HFFc6 (cell line): Measurements from ENCODE around the gene VAC14. TPM values are rescaled to one million over a fixed set of nuclear protein-coding genes. Genes with fewer than 3 reads are reported as not detected.

Source experiments
- DNase-seq: peaks from one replicate; pipeline ENCODE4 v3.0.0-alpha.2; 2018
- H3K27ac Mint-ChIP-seq: 2 replicates; pipeline ENCODE4 v1.8.0; 2020; ENCODE audit warnings: mild to moderate bottlenecking, mixed read lengths
- H3K27me3 Mint-ChIP-seq: 2 replicates; pipeline ENCODE4 v1.8.0; 2021; ENCODE audit warnings: mild to moderate bottlenecking, moderate library complexity, mixed read lengths; ENCODE audit not compliant: insufficient read depth
- H3K36me3 Mint-ChIP-seq: 2 replicates; pipeline ENCODE4 v1.8.0; 2021; ENCODE audit warnings: low read depth, mixed read lengths
- H3K4me1 Mint-ChIP-seq: 2 replicates; pipeline ENCODE4 v1.8.0; 2020; ENCODE audit warnings: low read depth, mixed read lengths
- H3K4me3 Mint-ChIP-seq: 2 replicates; pipeline ENCODE4 v1.8.0; 2020; ENCODE audit warnings: mild to moderate bottlenecking, moderate library complexity, mixed read lengths
- H3K9me3 Mint-ChIP-seq: 2 replicates; pipeline ENCODE4 v1.8.0; 2020; ENCODE audit warnings: mild to moderate bottlenecking, mixed read lengths
- total RNA-seq, 6 experiments: library from RNA; stranded (reverse); fragmentation: NEBNext Ultra II Directional; extraction: Animal tissue kit (Norgen Biotek cat#: 25700); gene quantifications; 2 replicates in 1 of 6; 3 replicates in 5 of 6; pipeline ENCODE4 v1.2.3, GENCODE V29; 2021
- TF ChIP-seq, protein P1 (sequence below): fragments of 200-600 bp; sonication (generic); IDR thresholded peaks from 2 replicates; pipeline ENCODE4 v1.5.0; 2021; ENCODE audit warnings: antibody characterized with exemption, mild to moderate bottlenecking

Gene VAC14
- total RNA-seq, 6 experiments from 2014 or later = 34.5 to 45.5 (median 37.6) TPM

GRCh38 chr16:70660672-70661350 lies 140.1 kb downstream of the VAC14 start:
- Mint-ChIP-seq H3K4me1 (no peaks in the 10 kb centered on the region; the same call in 1 of the 2 replicates), H3K36me3 (peaks cover 2% of the 10 kb centered on the region; the same call in 1 of the 2 replicates), H3K27me3 (peaks cover 23% of the 10 kb centered on the region), H3K27ac (no peak overlapping the region), H3K4me3 (no peak overlapping the region), H3K9me3 (no peaks in the 10 kb centered on the region)
- TF ChIP-seq, protein P1, sequence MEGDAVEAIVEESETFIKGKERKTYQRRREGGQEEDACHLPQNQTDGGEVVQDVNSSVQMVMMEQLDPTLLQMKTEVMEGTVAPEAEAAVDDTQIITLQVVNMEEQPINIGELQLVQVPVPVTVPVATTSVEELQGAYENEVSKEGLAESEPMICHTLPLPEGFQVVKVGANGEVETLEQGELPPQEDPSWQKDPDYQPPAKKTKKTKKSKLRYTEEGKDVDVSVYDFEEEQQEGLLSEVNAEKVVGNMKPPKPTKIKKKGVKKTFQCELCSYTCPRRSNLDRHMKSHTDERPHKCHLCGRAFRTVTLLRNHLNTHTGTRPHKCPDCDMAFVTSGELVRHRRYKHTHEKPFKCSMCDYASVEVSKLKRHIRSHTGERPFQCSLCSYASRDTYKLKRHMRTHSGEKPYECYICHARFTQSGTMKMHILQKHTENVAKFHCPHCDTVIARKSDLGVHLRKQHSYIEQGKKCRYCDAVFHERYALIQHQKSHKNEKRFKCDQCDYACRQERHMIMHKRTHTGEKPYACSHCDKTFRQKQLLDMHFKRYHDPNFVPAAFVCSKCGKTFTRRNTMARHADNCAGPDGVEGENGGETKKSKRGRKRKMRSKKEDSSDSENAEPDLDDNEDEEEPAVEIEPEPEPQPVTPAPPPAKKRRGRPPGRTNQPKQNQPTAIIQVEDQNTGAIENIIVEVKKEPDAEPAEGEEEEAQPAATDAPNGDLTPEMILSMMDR = no peak
- DNase-seq = no peak

- no peak overlapping the region for H3K4me3 Mint-ChIP-seq
- H3K4me1 Mint-ChIP-seq = no peaks in the 10 kb centered on the region; the same call in 1 of the 2 replicates
- peaks cover 21% of the 10 kb centered on the region for H3K27me3 Mint-ChIP-seq
- no peaks in the 10 kb centered on the region for H3K36me3 Mint-ChIP-seq
- H3K9me3 Mint-ChIP-seq = no peaks in the 10 kb centered on the region
- TF ChIP-seq, protein P1 = no peak
- no peak for DNase-seq
- no peak overlapping the region for H3K27ac Mint-ChIP-seq
Measured at GRCh38 chr16:70659953-70660671, 140.8 kb downstream of the VAC14 start.

DNA sequence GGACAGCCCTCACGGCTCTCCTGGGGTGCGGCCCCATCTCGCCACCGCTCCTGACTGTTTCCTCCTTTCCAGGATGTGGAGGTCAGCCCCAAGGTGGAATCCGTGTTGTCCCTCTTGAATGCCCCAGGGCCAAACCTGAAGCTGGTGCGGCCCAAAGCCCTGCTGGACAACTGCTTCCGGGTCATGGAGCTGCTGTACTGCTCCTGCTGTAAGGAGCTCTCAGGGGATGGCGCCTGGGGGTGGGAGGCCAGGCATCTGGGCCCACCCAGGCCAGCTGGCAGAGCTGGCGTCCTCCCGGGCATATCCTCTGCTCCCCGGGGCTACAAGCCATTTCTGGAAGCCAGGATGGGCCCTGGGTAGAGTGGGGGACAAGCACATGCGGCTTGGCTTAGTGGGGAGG lies 141.4 kb downstream of the VAC14 start:
- Mint-ChIP-seq H3K9me3 (no peaks in the 10 kb centered on the region), H3K4me1 (peaks cover 4% of the 10 kb centered on the region)
- DNase-seq = no peak

GRCh38 chr16:70658921-70659320 lies 142.0 kb downstream of the VAC14 start:
- Mint-ChIP-seq H3K36me3 (no peaks in the 10 kb centered on the region), H3K4me1 (peaks cover 10% of the 10 kb centered on the region), H3K27me3 (peaks cover 21% of the 10 kb centered on the region), H3K9me3 (no peaks in the 10 kb centered on the region), H3K4me3 (no peak overlapping the region), H3K27ac (no peak overlapping the region)
- TF ChIP-seq, protein P1 = no peak
- DNase-seq = no peak

More for the DNA sequence above, 141.4 kb downstream of the VAC14 start:
- TF ChIP-seq, protein P1 = no peak
- no peaks in the 10 kb centered on the region for H3K36me3 Mint-ChIP-seq
- no peak overlapping the region for H3K27ac Mint-ChIP-seq
- no peak overlapping the region for H3K4me3 Mint-ChIP-seq
- H3K27me3 Mint-ChIP-seq = peaks cover 21% of the 10 kb centered on the region

DNA sequence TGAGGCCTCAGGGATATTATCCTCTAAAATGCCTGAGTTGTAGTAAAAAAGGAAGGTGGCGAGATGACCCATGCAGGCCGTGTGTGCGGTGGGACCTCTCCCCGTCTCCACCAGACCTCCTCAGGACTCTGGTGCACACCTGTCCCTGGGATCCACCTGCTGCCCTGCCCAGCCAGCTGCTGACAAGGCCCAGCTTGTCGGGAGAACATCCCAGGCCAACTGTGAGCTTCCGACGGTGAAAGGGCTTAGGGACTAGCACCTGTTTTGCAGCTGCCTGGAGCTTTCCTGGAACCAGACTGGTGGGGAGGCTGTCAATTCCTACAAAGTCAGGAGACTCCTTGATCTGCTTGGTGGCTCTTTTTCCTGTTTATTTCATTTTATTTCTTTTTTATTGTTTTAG lies 143.0 kb downstream of the VAC14 start:
- TF ChIP-seq, protein P1 = no peak
- H3K27ac Mint-ChIP-seq = no peak overlapping the region
- H3K36me3 Mint-ChIP-seq = no peaks in the 10 kb centered on the region
- no peak overlapping the region for H3K4me3 Mint-ChIP-seq
- H3K27me3 Mint-ChIP-seq = peaks cover 21% of the 10 kb centered on the region
- no peaks in the 10 kb centered on the region for H3K9me3 Mint-ChIP-seq
- no peak for DNase-seq
- peaks cover 16% of the 10 kb centered on the region for H3K4me1 Mint-ChIP-seq
